SU-DHL-6 (cell line): Measurements from ENCODE around the gene NOTCH4.

Experiments used
- CTCF ChIP-seq: fragments of 200-600 bp; sonication (generic); IDR thresholded peaks from one replicate; pipeline ENCODE4 v1.5.1; 2017; ENCODE audit warnings: antibody characterized with exemption, mild to moderate bottlenecking, low read length, moderate library complexity; ENCODE audit not compliant: insufficient read depth, poor library complexity, severe bottlenecking
- EZH2phosphoT487 ChIP-seq: fragments of 200-600 bp; sonication (generic), shearing (Covaris generic); conservative IDR thresholded peaks from 2 replicates; pipeline ENCODE4 v1.6.1; 2018; ENCODE audit warnings: mild to moderate bottlenecking, antibody characterized with exemption, low read length, moderate library complexity, mixed read lengths

GRCh38 chr6:32213649-32214048 lies 10.2 kb downstream of the NOTCH4 start:
- TF ChIP-seq CTCF (no peak), EZH2phosphoT487 (no peak)
